D721Med (cell line): Measurements from ENCODE around the gene KBTBD7.

Experiments used
- DNase-seq: peaks from one replicate; pipeline ENCODE4 v3.0.0; 2011; ENCODE audit warnings: low spot score; ENCODE audit not compliant: insufficient read length
- FAIRE-seq: peaks from 2 replicates; lab custom pipeline; 2011; peaks lifted over from hg19 to GRCh38; lab: Jason Lieb, UNC
- CTCF ChIP-seq: IDR thresholded peaks from 2 replicates; pipeline ENCODE4 v1.5.1; 2012; ENCODE audit warnings: mild to moderate bottlenecking, control low read depth; ENCODE audit not compliant: insufficient read depth; ENCODE audit errors: missing control alignments

Gene KBTBD7

GRCh38 chr13:41145136-41145908, 49.0 kb downstream of the KBTBD7 start:
- TF ChIP-seq CTCF: no peak
- no peak for FAIRE-seq
- no peak for DNase-seq

GRCh38 chr13:41144576-41144975, 49.8 kb downstream of the KBTBD7 start:
- FAIRE-seq: no peak
- no peak for TF ChIP-seq CTCF
- no peak for DNase-seq
